HL-60/S4 treated with phorbol 12-myristate 13-acetate at 8.2 ng/mL for 4 days and 3 days (cell line): ENCODE results near the gene IDI1.
"Not testable (repeated sequence)": the region's sequence is repeated elsewhere in the genome, so short reads cannot be mapped to it uniquely, and the experiment has no call there.

ENCODE experiments used
- in situ Hi-C: fragments of 300-500 bp; cut with MboI; formaldehyde crosslinking; loops from 2 replicates; pipeline ENCODE4 v1.15.0; 2022; ENCODE audit warnings: low sequenced_read_pairs

Gene IDI1

GRCh38 chr10:1048732-1049424 is at the start of gene IDI1:
TSS of gene IDI1 (minus strand) at chr10:1049119. CDS start at chr10:1049003, 116 bp downstream.
- in situ Hi-C loops, result no loop called here

GRCh38 chr10:1097436-1097835 is 48.5 kb upstream of the IDI1 start:
- in situ Hi-C loops, result no loop called here

- in situ Hi-C loops, result no loop called here
Observed at GRCh38 chr10:1096287-1096889, 47.5 kb upstream of the IDI1 start.

- in situ Hi-C loops, result no loop called here
Observed at GRCh38 chr10:1095498-1095897, 46.6 kb upstream of the IDI1 start.

DNA sequence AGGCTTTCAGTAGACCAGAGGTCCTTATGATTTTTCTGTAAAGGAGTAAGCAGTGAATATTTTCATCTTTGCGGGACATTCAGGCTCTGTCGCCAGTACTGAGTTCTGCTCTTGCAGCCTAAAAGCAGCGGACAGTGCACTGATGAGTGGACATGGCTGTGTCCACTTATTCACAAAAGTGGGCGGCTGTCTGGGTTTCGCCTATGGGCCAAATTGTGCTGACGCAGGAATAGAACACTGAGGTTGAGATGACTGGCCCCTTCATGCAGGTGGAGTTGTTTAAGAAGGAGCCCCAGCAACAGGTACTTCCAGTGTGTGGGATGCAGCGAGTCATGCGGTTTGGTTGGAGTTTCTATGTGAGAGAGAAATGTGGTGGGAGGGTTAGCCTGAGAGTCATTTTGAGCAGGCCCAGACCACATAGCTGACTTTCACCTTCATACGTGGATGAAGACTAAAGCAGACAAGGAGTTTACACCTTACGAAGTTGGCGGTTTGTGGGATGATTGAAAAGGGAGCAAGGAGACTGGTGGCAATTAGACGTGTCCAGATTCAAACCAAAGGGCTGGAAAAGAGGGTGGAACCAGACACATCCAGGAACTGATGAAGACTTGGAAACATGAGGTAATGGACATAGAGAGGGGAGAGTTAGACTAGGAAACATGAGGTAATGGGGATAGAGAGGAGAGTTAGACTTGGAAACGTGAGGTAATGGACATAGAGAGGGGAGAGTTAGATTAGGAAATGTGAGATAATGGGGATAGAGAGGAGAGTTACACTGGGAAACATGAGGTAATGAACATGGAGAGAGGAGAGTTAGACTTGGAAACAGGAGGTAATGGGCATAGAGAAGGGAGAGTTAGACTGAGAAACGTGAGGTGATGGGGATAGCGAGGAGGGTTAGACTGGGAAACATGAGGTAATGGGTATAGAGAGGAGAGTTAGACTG is 45.5 kb upstream of the IDI1 start:
- in situ Hi-C loops, result no loop called here

GRCh38 chr10:1093696-1094095 is 44.8 kb upstream of the IDI1 start:
- in situ Hi-C loops, result no loop called here

DNA sequence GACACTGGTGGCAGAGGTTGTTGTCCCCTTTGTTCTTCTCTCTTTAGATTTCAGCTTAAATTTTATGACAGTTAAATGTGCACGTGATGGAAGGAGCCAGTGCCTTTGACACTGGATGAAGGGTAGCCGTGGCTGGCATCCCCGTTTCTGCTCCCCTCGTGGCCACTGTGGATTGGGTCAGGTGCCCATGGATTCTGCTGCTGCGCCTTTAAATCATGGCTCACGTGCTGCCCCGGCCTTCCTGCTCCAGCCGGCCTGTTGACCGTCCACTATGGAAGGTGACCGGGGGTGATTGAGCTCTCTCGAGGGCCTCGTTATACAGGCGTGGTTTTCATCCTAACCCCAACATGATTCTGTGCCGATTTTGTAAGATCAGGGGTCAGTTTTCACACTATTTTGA is 41.8 kb upstream of the IDI1 start:
- in situ Hi-C loops, result no loop called here

DNA sequence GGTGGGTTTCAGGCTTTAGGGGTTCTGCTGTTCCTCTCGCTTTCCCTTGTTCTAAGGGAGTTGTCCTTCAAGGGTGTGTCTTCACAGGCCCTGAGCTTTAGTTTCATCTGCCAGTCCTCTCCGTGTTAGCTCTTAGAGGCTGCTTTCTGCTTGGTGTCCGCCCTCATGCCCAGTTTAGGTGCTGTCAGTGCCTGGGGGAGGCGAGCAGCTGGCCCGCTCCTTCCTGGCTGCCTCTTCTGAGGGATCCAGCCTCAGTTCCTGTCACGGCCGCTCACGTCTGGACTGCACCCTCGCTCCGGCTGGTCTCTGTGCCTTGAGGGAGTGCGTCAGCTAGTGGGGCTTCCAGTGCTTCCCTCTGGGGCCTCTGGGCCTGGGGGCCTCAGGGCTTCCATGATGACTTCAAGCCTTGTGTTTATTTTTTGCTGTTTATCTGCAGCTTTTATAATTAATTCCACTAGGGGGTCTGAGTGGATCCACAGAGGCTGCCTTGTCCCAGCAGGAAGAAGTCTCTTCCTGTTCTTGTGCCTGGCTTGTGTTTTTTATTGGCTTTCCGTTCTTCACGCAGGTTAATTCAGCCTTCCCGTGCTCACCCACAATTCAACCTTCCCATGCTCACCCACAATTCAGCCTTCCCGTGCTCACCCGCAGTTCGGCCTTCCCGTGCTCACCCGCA is 40.2 kb upstream of the IDI1 start:
- in situ Hi-C loops, result no loop called here

DNA sequence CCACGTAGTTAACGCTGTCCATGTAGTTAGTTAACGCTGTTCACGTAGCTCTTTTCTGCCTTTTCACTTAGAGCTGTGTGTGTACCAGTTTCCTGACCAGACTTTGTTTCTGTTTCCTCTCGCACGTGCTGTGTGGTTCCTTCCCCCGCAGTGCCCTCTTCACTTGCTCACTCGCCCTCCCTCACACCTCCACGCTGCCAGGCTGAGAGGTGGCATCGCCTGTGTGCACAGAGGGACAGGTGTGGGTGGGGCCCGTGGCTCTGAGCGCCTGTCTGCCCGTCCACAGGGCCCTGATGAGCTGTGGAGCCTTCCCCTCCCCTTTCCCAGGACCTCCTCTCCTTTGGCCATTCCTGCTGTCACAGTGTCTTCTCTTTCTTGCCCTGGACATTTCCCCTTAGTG is 37.9 kb upstream of the IDI1 start:
- in situ Hi-C loops, result no loop called here

GRCh38 chr10:1085258-1085657 is 36.3 kb upstream of the IDI1 start:
- in situ Hi-C loops, result no loop called here

DNA sequence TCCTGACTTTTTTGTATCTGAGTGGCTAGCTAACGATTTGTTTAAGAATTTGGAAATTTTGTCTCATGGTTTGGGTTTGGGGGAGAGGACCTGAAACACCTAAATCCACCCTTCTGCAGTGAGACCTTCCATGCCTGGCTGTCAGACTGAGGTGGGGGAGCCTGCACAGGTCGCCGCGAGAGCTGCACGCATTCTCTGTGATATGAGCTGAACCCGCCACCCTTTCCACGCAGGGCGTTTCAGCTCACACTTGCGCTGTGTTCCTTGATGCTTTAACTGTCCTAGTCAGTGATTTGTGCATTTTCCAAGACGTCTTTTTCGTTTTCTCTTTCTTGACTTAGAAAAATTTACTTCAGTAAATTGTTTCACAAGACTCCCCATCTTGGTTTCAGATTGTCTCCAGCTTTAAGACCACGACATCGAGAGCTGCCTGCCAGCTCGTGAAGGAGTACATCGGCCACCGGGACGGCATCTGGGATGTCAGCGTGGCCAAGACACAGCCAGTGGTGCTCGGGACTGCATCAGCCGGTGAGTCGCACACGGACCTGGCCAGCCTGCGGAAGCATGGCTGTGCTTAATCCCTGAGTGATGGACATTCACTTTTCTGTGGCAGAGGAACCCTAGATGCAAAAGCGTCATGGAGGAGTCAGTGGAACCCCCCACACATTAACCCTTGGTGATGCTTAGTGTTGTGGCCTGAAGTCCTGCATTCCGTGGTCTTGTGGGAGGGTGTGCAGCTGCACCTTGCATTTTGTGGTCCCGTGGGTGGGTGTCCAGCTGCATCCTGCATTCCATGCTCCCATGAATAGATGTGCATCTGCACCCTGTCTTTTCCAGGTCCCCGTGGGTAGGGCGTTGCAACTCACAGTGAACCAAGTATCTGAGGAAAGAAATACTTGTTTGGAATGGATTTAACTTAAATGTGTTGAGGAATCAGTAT is 35.4 kb upstream of the IDI1 start:
- in situ Hi-C loops, result no loop called here

- in situ Hi-C loops, result no loop called here
Observed at GRCh38 chr10:1083581-1083980, 34.7 kb upstream of the IDI1 start.

- in situ Hi-C loops, result no loop called here
Observed at GRCh38 chr10:1078668-1079067, 29.7 kb upstream of the IDI1 start.

- in situ Hi-C loops, result no loop called here
Observed at GRCh38 chr10:1074748-1075308, 25.9 kb upstream of the IDI1 start.

- in situ Hi-C loops, result no loop called here
Observed at GRCh38 chr10:1074052-1074747, 25.3 kb upstream of the IDI1 start.

DNA sequence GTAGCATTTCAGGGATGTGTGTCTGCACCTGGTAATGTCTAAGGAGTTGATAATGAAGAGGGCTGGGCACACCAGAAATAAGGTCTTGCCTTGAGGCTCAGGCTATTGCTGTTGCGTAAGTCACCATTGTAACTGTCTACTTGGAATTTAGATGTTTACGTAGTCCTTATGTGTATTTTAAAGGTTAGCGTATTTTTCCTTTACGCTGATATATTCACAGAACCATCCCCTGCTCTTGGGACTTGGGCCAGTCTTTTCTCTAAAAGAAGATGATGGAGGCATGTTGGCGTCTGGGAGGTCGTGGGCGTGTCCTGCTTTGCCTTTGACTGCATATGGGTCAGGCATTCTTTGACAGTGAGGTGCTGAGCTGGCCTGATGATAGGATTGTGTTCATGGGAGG is 22.0 kb upstream of the IDI1 start:
- in situ Hi-C loops, result no loop called here

DNA sequence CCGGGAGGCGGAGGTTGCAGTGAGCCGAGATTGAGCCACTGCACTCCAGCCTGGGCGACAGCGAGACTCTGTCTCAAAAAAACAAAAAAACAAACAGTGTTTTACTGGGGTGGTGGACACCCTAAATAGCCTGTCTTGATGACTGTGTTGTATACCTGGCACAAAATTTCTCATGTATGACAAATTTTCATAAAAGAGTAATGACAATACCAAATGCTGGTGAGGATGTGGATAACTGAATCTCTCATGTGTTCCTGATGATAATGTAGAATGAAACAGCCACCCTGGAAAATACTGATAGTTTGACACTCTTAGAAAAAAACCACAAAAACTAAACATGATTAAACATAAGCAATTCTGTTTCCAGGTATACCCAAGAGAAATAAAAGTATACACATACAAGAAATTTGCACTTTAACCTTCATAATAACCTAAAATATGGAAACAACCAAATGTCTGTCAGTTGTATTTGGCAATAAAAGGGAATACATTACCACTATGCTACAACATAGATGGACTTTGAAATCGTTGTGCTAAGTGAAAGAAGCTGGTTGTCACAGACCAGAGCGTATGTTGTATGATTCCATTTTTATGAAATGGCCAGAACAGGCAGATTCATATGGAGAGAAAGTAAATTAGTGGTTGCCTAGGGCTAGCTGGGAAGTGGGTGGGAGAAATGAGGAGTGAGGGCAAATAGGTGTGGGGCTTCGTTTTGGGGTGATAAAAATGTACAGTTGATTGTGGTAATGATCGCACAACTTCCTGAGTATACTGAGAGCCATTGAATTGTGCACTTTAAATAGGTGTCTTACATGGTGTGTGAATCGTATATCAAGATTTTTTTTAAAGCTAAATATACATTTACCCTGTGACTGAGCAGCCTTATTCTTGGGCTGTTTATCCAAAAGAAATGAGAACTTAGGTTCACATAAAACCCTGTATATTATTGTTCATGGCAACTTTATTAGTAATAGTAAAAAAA is 19.8 kb upstream of the IDI1 start:
- in situ Hi-C loops, result no loop called here

DNA sequence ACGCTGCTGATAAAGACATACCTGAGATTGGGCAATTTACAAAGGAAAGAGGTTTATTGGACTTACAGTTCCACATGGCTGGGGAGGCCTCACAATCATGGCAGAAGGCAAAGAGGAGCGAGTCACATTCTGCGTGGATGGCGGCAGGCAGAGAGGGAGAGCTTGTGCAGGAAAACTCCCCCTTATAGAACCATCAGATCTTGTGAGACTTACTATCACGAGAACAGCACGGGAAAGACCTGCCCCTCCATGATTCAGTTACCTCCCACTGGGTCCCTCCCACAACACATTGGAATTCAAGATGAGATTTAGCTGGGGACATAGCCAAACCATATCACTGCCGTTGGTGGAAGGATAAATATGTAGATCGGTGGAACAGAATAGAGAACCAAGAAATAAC is 17.8 kb upstream of the IDI1 start:
- in situ Hi-C loops, result not testable (repeated sequence)
